Measurements from ENCODE around the gene FAAP24. TPM values are rescaled to one million over a fixed set of nuclear protein-coding genes. Genes with fewer than 3 reads are reported as not detected.
"Not testable (repeated sequence)": the region's sequence is repeated elsewhere in the genome, so short reads cannot be mapped to it uniquely, and the experiment has no call there.

The FAAP24 gene
- total RNA-seq, 1 donor from 2014 or later = 1.0 TPM

DNA sequence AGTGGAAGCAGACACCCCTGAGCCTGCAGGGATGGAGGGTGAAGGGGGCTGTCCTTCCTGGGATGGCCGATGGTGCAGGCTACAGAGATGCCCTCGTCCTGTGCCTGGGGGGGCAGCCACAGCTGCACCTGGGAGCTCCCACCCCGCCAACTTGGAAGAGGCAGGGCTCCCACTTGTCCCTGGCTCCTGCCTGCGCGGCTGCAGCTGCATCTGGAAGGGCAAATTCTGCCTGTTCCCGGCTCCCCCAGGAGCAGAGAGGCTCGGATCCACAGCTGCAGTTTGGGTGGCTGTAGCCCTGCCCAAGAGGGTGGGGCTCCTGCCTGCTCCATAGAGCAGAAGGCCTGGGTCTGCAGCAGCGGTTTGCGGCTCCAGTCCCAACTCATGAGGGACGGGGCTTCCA lies 2.5 kb upstream of the FAAP24 start:
- H3K9ac ChIP-seq (ENCODE audit: low read depth in 1 of 3, low read length in 3 of 3) = no peak overlapping the region
- peaks cover 5 to 13% (median 11%) of the 10 kb centered on the region in 3 donors for H3K36me3 ChIP-seq (ENCODE audit: control insufficient read depth in 3 of 3, insufficient read depth in 3 of 3, low read length in 3 of 3)
- no peaks in the 10 kb centered on the region for H3K27me3 ChIP-seq (ENCODE audit: control insufficient read depth in 3 of 3, insufficient read depth in 3 of 3, low read length in 3 of 3)

DNA sequence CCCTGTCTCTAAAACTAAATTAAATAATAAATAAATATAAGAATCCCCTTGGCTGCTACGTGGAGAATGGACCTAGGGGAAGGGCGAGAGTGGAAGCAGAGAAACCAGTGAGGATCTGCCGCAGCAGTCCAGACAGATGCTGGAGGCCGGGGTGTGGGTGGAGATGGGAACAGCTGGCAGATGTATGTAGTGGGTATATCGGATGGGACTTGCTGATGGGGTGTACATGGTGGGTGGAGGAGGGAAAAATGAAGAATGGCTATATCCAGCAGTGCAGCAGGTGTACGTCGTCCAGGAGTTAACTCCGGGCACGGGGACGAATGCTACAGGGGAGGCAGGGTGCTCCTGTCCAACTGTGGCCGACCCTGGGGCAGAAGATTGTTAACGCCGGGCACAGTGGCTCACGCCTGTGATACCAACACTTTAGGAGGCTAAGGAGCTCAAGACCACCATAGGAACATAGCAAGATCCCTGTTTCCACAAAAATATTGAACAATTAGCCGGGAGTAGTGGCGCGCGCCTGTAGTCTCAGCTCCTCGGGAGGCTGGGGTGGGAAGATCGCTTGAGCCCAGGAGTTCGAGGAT lies 938 bp upstream of the FAAP24 start:
- H3K36me3 ChIP-seq (ENCODE audit: control insufficient read depth in 3 of 3, insufficient read depth in 3 of 3, low read length in 3 of 3) = peaks cover 3 to 4% (median 4%) of the 10 kb centered on the region in 3 donors
- H3K27me3 ChIP-seq (ENCODE audit: control insufficient read depth in 3 of 3, insufficient read depth in 3 of 3, low read length in 3 of 3) = no peaks in the 10 kb centered on the region
- H3K4me3 ChIP-seq (ENCODE audit: low read length in 3 of 3) = peak overlapping the region; percentile 87 to 93 (median 91)
- H3K4me1 ChIP-seq (ENCODE audit: control insufficient read depth in 3 of 3, insufficient read depth in 3 of 3, low read length in 3 of 3) = peaks cover 11 to 17% (median 16%) of the 10 kb centered on the region in 3 donors
- peak overlapping the region; percentile 25 for H3K27ac ChIP-seq (ENCODE audit: low read depth, low read length)
- peak overlapping the region; percentile 72 to 81 (median 78) for H3K9ac ChIP-seq (ENCODE audit: low read depth in 1 of 3, low read length in 3 of 3)
- no peaks in the 10 kb centered on the region for H3K9me3 ChIP-seq (ENCODE audit: control insufficient read depth in 3 of 3, low read length in 3 of 3)

More for the DNA sequence above, 2.5 kb upstream of the FAAP24 start:
- H3K27ac ChIP-seq (ENCODE audit: low read depth, low read length) = no peak overlapping the region
- H3K9me3 ChIP-seq (ENCODE audit: control insufficient read depth in 3 of 3, low read length in 3 of 3) = no peaks in the 10 kb centered on the region
- H3K4me1 ChIP-seq (ENCODE audit: control insufficient read depth in 3 of 3, insufficient read depth in 3 of 3, low read length in 3 of 3) = peaks cover 11 to 17% (median 16%) of the 10 kb centered on the region in 3 donors
- H3K4me3 ChIP-seq (ENCODE audit: low read length in 3 of 3) = no peak overlapping the region

DNA sequence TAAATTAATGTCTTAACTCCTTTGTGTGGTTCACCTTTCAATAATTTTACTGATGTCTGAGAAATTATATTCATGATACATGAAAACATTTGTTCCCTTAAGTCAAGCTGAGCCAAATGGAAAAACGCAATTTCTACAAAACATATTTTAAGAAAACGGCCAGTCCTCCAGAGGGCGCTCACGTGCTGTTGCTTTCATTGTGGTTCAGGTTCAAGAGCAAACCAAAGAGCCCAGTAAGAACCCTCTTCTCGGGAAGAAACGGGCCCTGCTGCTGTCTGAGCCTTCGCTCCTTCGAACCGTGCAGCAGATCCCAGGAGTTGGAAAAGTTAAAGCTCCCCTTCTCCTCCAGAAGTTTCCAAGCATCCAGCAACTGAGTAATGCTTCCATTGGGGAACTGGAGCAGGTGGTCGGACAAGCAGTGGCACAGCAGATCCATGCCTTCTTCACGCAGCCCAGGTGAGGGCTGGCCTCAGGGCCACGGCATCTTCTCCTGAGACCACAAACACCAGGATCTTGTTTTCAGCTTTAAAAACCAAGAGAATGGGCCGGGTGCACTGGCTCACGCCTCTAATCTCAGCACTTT lies 4.3 kb downstream of the FAAP24 start:
- Histone ChIP-seq H3K27ac (ENCODE audit: low read depth, low read length) (no peak overlapping the region), H3K36me3 (ENCODE audit: control insufficient read depth in 3 of 3, insufficient read depth in 3 of 3, low read length in 3 of 3) (no peaks in the 10 kb centered on the region), H3K9ac (ENCODE audit: low read depth in 1 of 3, low read length in 3 of 3) (no peak overlapping the region), H3K9me3 (ENCODE audit: control insufficient read depth in 3 of 3, low read length in 3 of 3) (no peaks in the 10 kb centered on the region), H3K4me1 (ENCODE audit: control insufficient read depth in 3 of 3, insufficient read depth in 3 of 3, low read length in 3 of 3) (peaks cover 4 to 6% (median 4%) of the 10 kb centered on the region in 3 donors), H3K27me3 (ENCODE audit: control insufficient read depth in 3 of 3, insufficient read depth in 3 of 3, low read length in 3 of 3) (no peaks in the 10 kb centered on the region), H3K4me3 (ENCODE audit: low read length in 3 of 3) (no peak overlapping the region)

DNA sequence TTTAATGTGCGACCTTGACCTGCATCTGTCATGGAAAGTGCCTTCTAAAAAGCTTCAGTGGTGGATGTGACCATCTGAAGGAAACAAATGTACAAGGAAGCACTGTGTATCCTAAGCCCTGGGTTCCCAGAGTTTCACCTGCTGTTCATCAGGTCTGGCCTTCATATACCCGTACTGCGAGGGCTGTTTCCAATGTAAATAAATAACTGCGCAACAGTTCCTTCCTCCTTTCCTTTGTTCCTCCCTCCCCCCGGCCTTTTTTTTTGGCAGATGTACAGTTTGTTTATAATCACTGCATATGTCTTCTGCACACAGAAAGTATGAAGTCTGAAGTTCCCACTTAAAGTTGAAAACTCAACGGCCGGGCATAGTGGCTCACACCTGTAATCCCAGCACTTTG lies 5.2 kb downstream of the FAAP24 start:
- no peak overlapping the region for H3K27ac ChIP-seq (ENCODE audit: low read depth, low read length)

DNA sequence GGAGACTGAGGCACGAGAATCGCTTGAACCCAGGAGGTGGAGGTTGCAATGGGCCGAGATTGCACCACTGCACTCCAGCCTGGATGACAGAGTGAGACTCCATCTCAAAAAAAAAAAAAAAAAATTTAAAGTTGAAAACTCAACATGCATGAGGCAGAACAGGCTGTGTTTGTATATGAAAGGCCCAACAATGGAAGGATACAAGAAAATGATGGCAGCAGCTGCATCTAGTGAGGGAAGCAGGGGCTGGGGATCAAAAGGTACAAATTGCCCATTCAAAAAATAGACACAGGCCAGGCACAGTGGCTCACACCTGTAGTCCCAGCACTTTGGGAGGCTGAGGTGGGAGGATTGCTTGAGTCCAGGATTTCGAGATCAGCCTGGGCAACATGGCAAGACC lies 5.8 kb downstream of the FAAP24 start:
- H3K9me3 ChIP-seq (ENCODE audit: control insufficient read depth in 3 of 3, low read length in 3 of 3); H3K27me3 ChIP-seq (ENCODE audit: control insufficient read depth in 3 of 3, insufficient read depth in 3 of 3, low read length in 3 of 3); H3K4me3 ChIP-seq (ENCODE audit: low read length in 3 of 3); H3K36me3 ChIP-seq (ENCODE audit: control insufficient read depth in 3 of 3, insufficient read depth in 3 of 3, low read length in 3 of 3); H3K4me1 ChIP-seq (ENCODE audit: control insufficient read depth in 3 of 3, insufficient read depth in 3 of 3, low read length in 3 of 3); H3K27ac ChIP-seq (ENCODE audit: low read depth, low read length); H3K9ac ChIP-seq (ENCODE audit: low read depth in 1 of 3, low read length in 3 of 3): not testable (repeated sequence)

More for the DNA sequence above, 5.2 kb downstream of the FAAP24 start:
- H3K9ac ChIP-seq (ENCODE audit: low read depth in 1 of 3, low read length in 3 of 3) = no peak overlapping the region
- H3K4me1 ChIP-seq (ENCODE audit: control insufficient read depth in 3 of 3, insufficient read depth in 3 of 3, low read length in 3 of 3) = peaks cover 1 to 2% (median 1%) of the 10 kb centered on the region in 3 donors
- no peak overlapping the region for H3K4me3 ChIP-seq (ENCODE audit: low read length in 3 of 3)
- H3K9me3 ChIP-seq (ENCODE audit: control insufficient read depth in 3 of 3, low read length in 3 of 3) = no peaks in the 10 kb centered on the region
- H3K27me3 ChIP-seq (ENCODE audit: control insufficient read depth in 3 of 3, insufficient read depth in 3 of 3, low read length in 3 of 3) = no peaks in the 10 kb centered on the region
- no peaks in the 10 kb centered on the region for H3K36me3 ChIP-seq (ENCODE audit: control insufficient read depth in 3 of 3, insufficient read depth in 3 of 3, low read length in 3 of 3)

DNA sequence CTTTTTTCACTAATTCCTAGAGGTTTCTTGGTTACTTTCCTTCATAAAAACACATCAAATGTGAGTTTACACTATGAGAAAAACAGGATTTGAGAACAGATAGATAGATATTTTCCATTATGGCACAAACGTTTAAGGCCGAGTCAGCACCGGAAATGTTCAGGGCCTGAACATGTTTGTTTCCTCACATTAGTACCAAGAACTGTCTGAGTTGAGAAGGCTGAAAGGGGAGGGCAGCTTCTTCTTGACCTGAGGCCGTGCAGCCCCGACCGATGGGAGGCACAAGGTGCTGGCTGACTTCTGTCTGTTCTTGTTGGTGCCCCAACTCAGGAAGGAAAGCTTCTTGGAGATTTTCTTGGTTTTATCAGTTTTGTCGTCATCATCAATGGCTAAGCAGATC lies 7.8 kb downstream of the FAAP24 start:
- H3K9me3 ChIP-seq (ENCODE audit: control insufficient read depth in 3 of 3, low read length in 3 of 3); H3K9ac ChIP-seq (ENCODE audit: low read depth in 1 of 3, low read length in 3 of 3); H3K36me3 ChIP-seq (ENCODE audit: control insufficient read depth in 3 of 3, insufficient read depth in 3 of 3, low read length in 3 of 3); H3K4me1 ChIP-seq (ENCODE audit: control insufficient read depth in 3 of 3, insufficient read depth in 3 of 3, low read length in 3 of 3); H3K4me3 ChIP-seq (ENCODE audit: low read length in 3 of 3); H3K27me3 ChIP-seq (ENCODE audit: control insufficient read depth in 3 of 3, insufficient read depth in 3 of 3, low read length in 3 of 3); H3K27ac ChIP-seq (ENCODE audit: low read depth, low read length): not testable (repeated sequence)

DNA sequence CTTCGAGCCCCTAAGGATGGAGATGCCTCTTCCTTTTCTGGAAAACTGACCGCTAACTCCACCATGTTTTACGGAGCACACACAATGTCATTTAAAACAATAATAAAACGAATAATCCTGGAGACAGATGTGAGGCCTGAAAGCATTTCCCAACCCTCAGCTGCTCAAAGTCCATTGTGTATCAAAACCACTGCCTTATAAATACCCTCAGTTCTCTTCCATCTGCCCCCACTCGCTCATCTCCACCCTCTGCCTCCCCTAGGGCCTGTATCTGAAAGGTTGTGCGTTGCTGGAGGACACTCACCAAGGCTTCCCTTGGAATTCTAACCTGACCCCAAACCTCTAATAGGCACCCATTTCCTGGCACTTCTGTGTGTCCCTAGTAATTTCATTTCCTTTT lies 10.4 kb downstream of the FAAP24 start:
- not testable (repeated sequence) for H3K27me3 ChIP-seq (ENCODE audit: control insufficient read depth in 3 of 3, insufficient read depth in 3 of 3, low read length in 3 of 3); H3K4me1 ChIP-seq (ENCODE audit: control insufficient read depth in 3 of 3, insufficient read depth in 3 of 3, low read length in 3 of 3); H3K36me3 ChIP-seq (ENCODE audit: control insufficient read depth in 3 of 3, insufficient read depth in 3 of 3, low read length in 3 of 3); H3K4me3 ChIP-seq (ENCODE audit: low read length in 3 of 3); H3K9ac ChIP-seq (ENCODE audit: low read depth in 1 of 3, low read length in 3 of 3); H3K9me3 ChIP-seq (ENCODE audit: control insufficient read depth in 3 of 3, low read length in 3 of 3); H3K27ac ChIP-seq (ENCODE audit: low read depth, low read length)

DNA sequence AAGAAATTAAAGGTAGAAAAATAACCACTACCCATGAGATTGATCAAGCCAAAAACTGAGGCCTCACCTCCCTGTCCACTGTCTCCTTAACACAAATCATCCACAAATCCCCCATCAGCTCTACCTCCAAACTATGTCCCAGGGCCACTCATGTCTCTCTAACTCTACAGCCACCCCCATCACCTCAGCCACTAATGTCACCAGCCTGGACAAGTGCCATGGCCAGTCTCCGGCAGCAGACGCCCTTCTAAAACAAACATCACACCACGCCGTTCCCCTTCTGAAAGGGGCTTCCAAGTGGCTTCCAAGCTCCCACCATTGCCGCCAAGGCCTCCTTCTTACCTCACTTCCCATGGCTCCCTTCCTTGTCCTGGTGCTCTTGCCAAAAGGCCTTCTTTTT lies 16.2 kb downstream of the FAAP24 start:
- not testable (repeated sequence) for H3K27ac ChIP-seq (ENCODE audit: low read depth, low read length); H3K4me3 ChIP-seq (ENCODE audit: low read length in 3 of 3); H3K4me1 ChIP-seq (ENCODE audit: control insufficient read depth in 3 of 3, insufficient read depth in 3 of 3, low read length in 3 of 3); H3K27me3 ChIP-seq (ENCODE audit: control insufficient read depth in 3 of 3, insufficient read depth in 3 of 3, low read length in 3 of 3); H3K9me3 ChIP-seq (ENCODE audit: control insufficient read depth in 3 of 3, low read length in 3 of 3); H3K36me3 ChIP-seq (ENCODE audit: control insufficient read depth in 3 of 3, insufficient read depth in 3 of 3, low read length in 3 of 3); H3K9ac ChIP-seq (ENCODE audit: low read depth in 1 of 3, low read length in 3 of 3)

DNA sequence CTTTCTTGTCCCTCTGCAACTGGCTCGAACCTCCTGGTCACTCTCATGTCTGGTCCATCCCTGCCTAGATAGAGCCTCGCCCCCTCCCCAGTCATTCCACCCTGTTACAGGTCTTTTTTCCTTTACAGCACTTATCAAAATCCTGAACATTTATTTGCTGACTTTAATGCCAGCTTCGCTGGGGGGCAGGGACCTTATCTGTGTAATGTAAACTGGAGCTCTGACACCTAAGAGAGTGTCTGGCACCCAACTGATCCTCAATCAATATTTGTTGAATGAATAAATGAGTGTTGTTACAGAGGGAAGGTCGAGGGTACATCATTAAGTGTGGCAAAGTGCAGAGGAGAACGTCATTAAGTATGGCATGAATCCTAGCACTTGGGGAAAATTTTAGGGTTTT lies 16.7 kb downstream of the FAAP24 start:
- Histone ChIP-seq H3K9me3 (ENCODE audit: control insufficient read depth in 3 of 3, low read length in 3 of 3) (no peaks in the 10 kb centered on the region), H3K27ac (ENCODE audit: low read depth, low read length) (no peak overlapping the region), H3K4me1 (ENCODE audit: control insufficient read depth in 3 of 3, insufficient read depth in 3 of 3, low read length in 3 of 3) (no peaks in the 10 kb centered on the region), H3K27me3 (ENCODE audit: control insufficient read depth in 3 of 3, insufficient read depth in 3 of 3, low read length in 3 of 3) (no peaks in the 10 kb centered on the region), H3K9ac (ENCODE audit: low read depth in 1 of 3, low read length in 3 of 3) (no peak overlapping the region), H3K4me3 (ENCODE audit: low read length in 3 of 3) (no peak overlapping the region), H3K36me3 (ENCODE audit: control insufficient read depth in 3 of 3, insufficient read depth in 3 of 3, low read length in 3 of 3) (no peaks in the 10 kb centered on the region)

DNA sequence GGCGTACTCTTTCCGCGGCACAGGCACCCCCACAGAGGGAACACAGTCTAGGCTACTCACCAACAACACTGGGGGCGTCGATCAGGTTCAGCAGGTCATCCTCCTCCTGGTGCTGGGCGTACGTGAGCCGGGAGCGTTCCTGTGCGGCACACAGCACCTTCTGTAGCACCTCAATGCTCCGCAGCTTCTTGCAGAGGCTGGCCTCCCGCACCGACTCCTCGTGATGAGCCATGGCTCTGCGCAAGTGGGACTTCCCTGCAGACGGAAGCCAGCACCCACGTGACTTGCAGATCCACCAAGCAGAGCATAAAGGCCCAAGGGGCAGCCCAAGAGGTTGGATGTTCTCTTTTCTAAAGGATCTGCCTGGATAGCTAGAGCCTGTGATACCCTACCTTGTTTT lies 23.9 kb downstream of the FAAP24 start:
- not testable (repeated sequence) for H3K27me3 ChIP-seq (ENCODE audit: control insufficient read depth in 3 of 3, insufficient read depth in 3 of 3, low read length in 3 of 3)

More for the DNA sequence above, 23.9 kb downstream of the FAAP24 start:
- H3K9ac ChIP-seq (ENCODE audit: low read depth in 1 of 3, low read length in 3 of 3); H3K9me3 ChIP-seq (ENCODE audit: control insufficient read depth in 3 of 3, low read length in 3 of 3); H3K36me3 ChIP-seq (ENCODE audit: control insufficient read depth in 3 of 3, insufficient read depth in 3 of 3, low read length in 3 of 3); H3K4me1 ChIP-seq (ENCODE audit: control insufficient read depth in 3 of 3, insufficient read depth in 3 of 3, low read length in 3 of 3); H3K4me3 ChIP-seq (ENCODE audit: low read length in 3 of 3); H3K27ac ChIP-seq (ENCODE audit: low read depth, low read length): not testable (repeated sequence)

Measured in skeletal muscle tissue (tissue), 4 donors.